Measurements from ENCODE around the gene LPP. TPM values are rescaled to one million over a fixed set of nuclear protein-coding genes. Genes with fewer than 3 reads are reported as not detected.

The LPP gene
- total RNA-seq, 2 donors from 2014 or later, result 1,568 to 1,607 TPM

- Histone ChIP-seq H3K27ac (peak overlapping the region in 1 of 2 donors; percentile 25), H3K9me3 (no peaks in the 10 kb centered on the region), H3K4me1 (ENCODE audit: control insufficient read depth in 1 of 2, low read depth in 2 of 2) (peaks cover 6 to 20% of the 10 kb centered on the region in 2 donors), H3K36me3 (no peaks in the 10 kb centered on the region), H3K27me3 (replicated peaks; ENCODE audit: insufficient read depth) (no peaks in the 10 kb centered on the region), H3K4me3 (no peak overlapping the region)
- no peak for TF ChIP-seq CTCF (IDR thresholded peaks at IDR 0.05)
- DNase-seq (ENCODE audit: low spot score) (no peak), ATAC-seq (ENCODE audit: insufficient number of reproducible peaks, low FRiP score, low read depth) (peak; percentile 24)
Observed at GRCh38 chr3:188906236-188906635, 752.3 kb downstream of the LPP start.

- TF ChIP-seq CTCF (IDR thresholded peaks at IDR 0.05), result no peak
- H3K27ac ChIP-seq, result no peak overlapping the region
- no peaks in the 10 kb centered on the region for H3K36me3 ChIP-seq
- no peaks in the 10 kb centered on the region for H3K27me3 ChIP-seq (replicated peaks; ENCODE audit: insufficient read depth)
- DNase-seq (ENCODE audit: low spot score), result no peak
- H3K4me3 ChIP-seq, result no peak overlapping the region
- no peaks in the 10 kb centered on the region for H3K9me3 ChIP-seq
- H3K4me1 ChIP-seq (ENCODE audit: control insufficient read depth in 1 of 2, low read depth in 2 of 2), result peaks cover 6 to 10% of the 10 kb centered on the region in 2 donors
- ATAC-seq (ENCODE audit: insufficient number of reproducible peaks, low FRiP score, low read depth), result no peak
Observed at GRCh38 chr3:188908002-188908850, 754.3 kb downstream of the LPP start.

- DNase-seq (ENCODE audit: low spot score), result no peak
Observed at GRCh38 chr3:188911026-188911850, 757.3 kb downstream of the LPP start.

GRCh38 chr3:188913084-188913483, 759.1 kb downstream of the LPP start:
- Histone ChIP-seq H3K4me3 (no peak overlapping the region), H3K27me3 (replicated peaks; ENCODE audit: insufficient read depth) (no peaks in the 10 kb centered on the region), H3K27ac (no peak overlapping the region), H3K4me1 (ENCODE audit: control insufficient read depth in 1 of 2, low read depth in 2 of 2) (peaks cover 17 to 23% of the 10 kb centered on the region in 2 donors), H3K9me3 (no peaks in the 10 kb centered on the region), H3K36me3 (no peaks in the 10 kb centered on the region)
- DNase-seq (ENCODE audit: low spot score), result no peak
- TF ChIP-seq CTCF (IDR thresholded peaks at IDR 0.05), result no peak
- ATAC-seq (ENCODE audit: insufficient number of reproducible peaks, low FRiP score, low read depth), result no peak

More at GRCh38 chr3:188911026-188911850, 757.3 kb downstream of the LPP start:
- no peak for TF ChIP-seq CTCF (IDR thresholded peaks at IDR 0.05)
- Histone ChIP-seq H3K4me1 (ENCODE audit: control insufficient read depth in 1 of 2, low read depth in 2 of 2) (peaks cover 14 to 23% of the 10 kb centered on the region in 2 donors), H3K9me3 (no peaks in the 10 kb centered on the region), H3K36me3 (no peaks in the 10 kb centered on the region), H3K27ac (no peak overlapping the region), H3K27me3 (replicated peaks; ENCODE audit: insufficient read depth) (no peaks in the 10 kb centered on the region), H3K4me3 (no peak overlapping the region)
- no peak for ATAC-seq (ENCODE audit: insufficient number of reproducible peaks, low FRiP score, low read depth)

- Histone ChIP-seq H3K4me3 (no peak overlapping the region), H3K27me3 (replicated peaks; ENCODE audit: insufficient read depth) (no peaks in the 10 kb centered on the region), H3K9me3 (no peaks in the 10 kb centered on the region), H3K27ac (peak overlapping the region; percentile 9 to 49), H3K36me3 (no peaks in the 10 kb centered on the region), H3K4me1 (ENCODE audit: control insufficient read depth in 1 of 2, low read depth in 2 of 2) (peaks cover 17 to 23% of the 10 kb centered on the region in 2 donors)
- ATAC-seq (ENCODE audit: insufficient number of reproducible peaks, low FRiP score, low read depth) (peak; percentile 49), DNase-seq (ENCODE audit: low spot score) (no peak)
- no peak for TF ChIP-seq CTCF (IDR thresholded peaks at IDR 0.05)
Observed at GRCh38 chr3:188914552-188914951, 760.6 kb downstream of the LPP start.
